Esophagus muscularis mucosa (tissue), 4 donors: ENCODE data around the gene ERBIN. TPM values are rescaled to one million over a fixed set of nuclear protein-coding genes. Genes with fewer than 3 reads are reported as not detected.
"Not testable (repeated sequence)": the region's sequence is repeated elsewhere in the genome, so short reads cannot be mapped to it uniquely, and the experiment has no call there.

ENCODE experiments used
- DNase-seq: peaks from one replicate; pipeline ENCODE4 v3.0.0-alpha.2; 2017; ENCODE audit errors: extremely low spot score
- H3K27ac ChIP-seq, 4 donors: fragments of 200-600 bp; sonication (generic); replicated peaks in 1 of 4; 1 replicate in 3 of 4; 2 replicates in 1 of 4; pipeline ENCODE4 v1.5.1; 2016 to 2019; ENCODE audit warnings: mild to moderate bottlenecking in 1 of 4
- H3K27me3 ChIP-seq, 4 donors: fragments of 200-600 bp; sonication (generic); one replicate each; pipeline versions ENCODE4 v1.5.1 to v1.6.0; 2016 to 2019
- H3K36me3 ChIP-seq, 4 donors: fragments of 200-600 bp; sonication (generic); one replicate each; pipeline ENCODE4 v1.5.1; 2016 to 2019
- H3K4me1 ChIP-seq, 4 donors: fragments of 200-600 bp; sonication (generic); one replicate each; pipeline ENCODE4 v1.5.1; 2016 to 2019
- H3K4me3 ChIP-seq, 4 donors: fragments of 200-600 bp; sonication (generic); 1 replicate in 2 of 4; 2 replicates in 2 of 4; pipeline ENCODE4 v1.5.1; 2016 to 2019; ENCODE audit warnings: mild to moderate bottlenecking in 4 of 4, moderate library complexity in 1 of 4
- H3K9me3 ChIP-seq, 4 donors: fragments of 200-600 bp; sonication (generic); 1 replicate in 3 of 4; 2 replicates in 1 of 4; pipeline ENCODE4 v1.5.1; 2016 to 2019
- EP300 ChIP-seq: sonication (generic); formaldehyde crosslinking; IDR thresholded peaks from one replicate; pipeline ENCODE4 v1.6.1; 2017; ENCODE audit warnings: antibody characterized with exemption
- POLR2A ChIP-seq: fragments of 450-650 bp; IDR thresholded peaks from one replicate; pipeline ENCODE4 v1.6.1; 2017; ENCODE audit warnings: antibody characterized with exemption, moderate library complexity, mild to moderate bottlenecking, low read depth
- POLR2AphosphoS5 ChIP-seq, 2 donors: sonication (generic); formaldehyde crosslinking; IDR thresholded peaks; one replicate each; pipeline ENCODE4 v1.6.1; 2017; ENCODE audit warnings: antibody characterized with exemption in 2 of 2
- WGBS: methylation state at CpG from one replicate; pipeline ENCODE4 v1.1.5; 2018; 5-methylcytosine and 5-hydroxymethylcytosine counted together
- intact Hi-C: fragments of 100-400 bp; cut with DNase I; formaldehyde crosslinking; loops from one replicate; pipeline ENCODE4 v1.15.1; 2023
- total RNA-seq, 4 donors: library from RNA; depleted of rRNA; stranded (reverse); fragments of >200 nt; gene quantifications; one replicate each; pipeline versions ENCODE4 v1.1.0 to v1.2.1, GENCODE V29; 2016
- TF ChIP-seq, protein P1 (sequence below), 3 experiments: fragments of 200-600 bp in 2 of 3; fragments of 450-650 bp in 1 of 3; sonication (generic) in 2 of 3; IDR thresholded peaks; one replicate each; pipeline ENCODE4 v1.5.1; 2017 to 2019; ENCODE audit warnings: antibody characterized with exemption in 3 of 3, mild to moderate bottlenecking in 2 of 3, moderate library complexity in 1 of 3

ERBIN gene
- total RNA-seq, 4 donors from 2014 or later: 46.9 to 67.7 (median 55.2) TPM

DNA sequence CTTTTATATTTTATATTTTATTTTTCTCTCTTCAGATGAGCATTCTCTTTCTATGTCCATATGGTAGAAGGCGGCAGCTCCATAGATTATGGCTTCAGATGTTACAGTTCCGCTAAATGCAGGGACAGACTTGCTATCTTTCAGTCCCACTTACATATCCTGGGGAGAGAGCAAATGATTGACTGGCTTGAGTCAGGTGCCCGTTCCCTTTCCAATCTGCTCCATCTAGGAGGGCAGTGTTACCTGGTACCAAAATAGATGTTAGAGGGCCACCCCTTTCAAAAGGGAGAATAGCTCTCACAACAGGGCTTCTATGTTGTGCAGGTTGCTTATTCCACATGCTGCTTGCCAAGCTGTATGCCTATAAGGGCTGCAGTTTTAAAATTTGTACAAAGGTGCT lies 45.3 kb downstream of the ERBIN start:
- Histone ChIP-seq H3K27ac (no peak overlapping the region), H3K4me1 (peaks cover 33 to 57% (median 39%) of the 10 kb centered on the region in 4 donors), H3K9me3 (no peaks in the 10 kb centered on the region), H3K4me3 (no peak overlapping the region), H3K36me3 (no peaks in the 10 kb centered on the region), H3K27me3 (no peaks in the 10 kb centered on the region)
- intact Hi-C loops: no loop called here
- TF ChIP-seq, protein P1, sequence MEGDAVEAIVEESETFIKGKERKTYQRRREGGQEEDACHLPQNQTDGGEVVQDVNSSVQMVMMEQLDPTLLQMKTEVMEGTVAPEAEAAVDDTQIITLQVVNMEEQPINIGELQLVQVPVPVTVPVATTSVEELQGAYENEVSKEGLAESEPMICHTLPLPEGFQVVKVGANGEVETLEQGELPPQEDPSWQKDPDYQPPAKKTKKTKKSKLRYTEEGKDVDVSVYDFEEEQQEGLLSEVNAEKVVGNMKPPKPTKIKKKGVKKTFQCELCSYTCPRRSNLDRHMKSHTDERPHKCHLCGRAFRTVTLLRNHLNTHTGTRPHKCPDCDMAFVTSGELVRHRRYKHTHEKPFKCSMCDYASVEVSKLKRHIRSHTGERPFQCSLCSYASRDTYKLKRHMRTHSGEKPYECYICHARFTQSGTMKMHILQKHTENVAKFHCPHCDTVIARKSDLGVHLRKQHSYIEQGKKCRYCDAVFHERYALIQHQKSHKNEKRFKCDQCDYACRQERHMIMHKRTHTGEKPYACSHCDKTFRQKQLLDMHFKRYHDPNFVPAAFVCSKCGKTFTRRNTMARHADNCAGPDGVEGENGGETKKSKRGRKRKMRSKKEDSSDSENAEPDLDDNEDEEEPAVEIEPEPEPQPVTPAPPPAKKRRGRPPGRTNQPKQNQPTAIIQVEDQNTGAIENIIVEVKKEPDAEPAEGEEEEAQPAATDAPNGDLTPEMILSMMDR (IDR thresholded peaks at IDR 0.05): no peak
- TF ChIP-seq POLR2AphosphoS5 (IDR thresholded peaks at IDR 0.05) (no peak), EP300 (no peak), POLR2A (no peak)
- WGBS: 96% methylated on average over 3 of the region's 3 CpGs
- no peak for DNase-seq

DNA sequence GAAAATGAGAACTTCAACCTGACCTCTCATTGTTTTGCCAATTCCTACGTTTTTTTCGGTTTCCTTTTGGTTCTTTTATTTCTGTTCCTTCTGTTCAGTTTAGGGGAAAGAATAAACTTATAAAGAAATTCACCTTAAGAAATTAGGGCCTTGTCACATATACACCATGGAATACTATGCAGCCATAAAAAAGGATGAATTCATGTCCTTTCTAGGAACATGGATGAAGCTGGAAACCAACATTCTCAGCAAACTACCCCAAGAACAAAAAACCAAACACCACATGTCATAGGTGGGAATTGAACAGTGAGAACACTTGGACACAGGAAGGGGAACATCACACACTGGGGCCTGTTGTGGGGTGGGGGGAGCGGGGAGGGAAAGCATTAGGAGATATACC lies 46.5 kb downstream of the ERBIN start:
- H3K9me3 ChIP-seq, H3K27ac ChIP-seq, H3K36me3 ChIP-seq, DNase-seq, intact Hi-C loops, H3K4me3 ChIP-seq, H3K27me3 ChIP-seq: not testable (repeated sequence)
- WGBS: 95% methylated on average over 3 of the region's 3 CpGs
- H3K4me1 ChIP-seq: peaks cover 20 to 46% (median 27%) of the 10 kb centered on the region in 4 donors

DNA sequence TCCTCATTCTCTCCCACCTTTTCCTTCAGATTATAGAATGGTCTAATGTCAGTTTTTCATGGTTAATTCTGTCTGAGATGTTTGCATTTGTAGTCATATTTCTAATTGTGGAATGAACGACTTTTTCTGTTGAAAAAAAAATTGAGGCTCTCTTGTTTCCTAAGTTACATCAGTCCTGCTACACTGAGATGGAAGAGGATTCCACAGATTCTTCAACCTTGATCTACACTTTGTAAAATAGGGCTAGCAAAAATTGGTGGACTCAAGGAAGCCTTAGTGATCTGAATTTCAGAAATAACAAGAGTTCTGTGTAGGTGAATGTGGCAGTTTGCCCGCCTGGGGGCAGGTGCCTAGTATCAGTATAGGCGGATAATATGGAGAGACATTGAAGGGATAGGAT lies 51.9 kb downstream of the ERBIN start:
- H3K27me3 ChIP-seq: no peaks in the 10 kb centered on the region
- 83% methylated on average over 3 of the region's 3 CpGs for WGBS
- TF ChIP-seq, protein P1 (IDR thresholded peaks at IDR 0.05): no peak
- TF ChIP-seq EP300 (no peak), POLR2AphosphoS5 (IDR thresholded peaks at IDR 0.05) (no peak), POLR2A (no peak)
- intact Hi-C loops: no loop called here
- H3K4me1 ChIP-seq: peaks cover 4 to 13% (median 6%) of the 10 kb centered on the region in 4 donors
- no peaks in the 10 kb centered on the region for H3K9me3 ChIP-seq
- no peak for DNase-seq
- no peak overlapping the region for H3K27ac ChIP-seq
- H3K36me3 ChIP-seq: no peaks in the 10 kb centered on the region
- no peak overlapping the region for H3K4me3 ChIP-seq

DNA sequence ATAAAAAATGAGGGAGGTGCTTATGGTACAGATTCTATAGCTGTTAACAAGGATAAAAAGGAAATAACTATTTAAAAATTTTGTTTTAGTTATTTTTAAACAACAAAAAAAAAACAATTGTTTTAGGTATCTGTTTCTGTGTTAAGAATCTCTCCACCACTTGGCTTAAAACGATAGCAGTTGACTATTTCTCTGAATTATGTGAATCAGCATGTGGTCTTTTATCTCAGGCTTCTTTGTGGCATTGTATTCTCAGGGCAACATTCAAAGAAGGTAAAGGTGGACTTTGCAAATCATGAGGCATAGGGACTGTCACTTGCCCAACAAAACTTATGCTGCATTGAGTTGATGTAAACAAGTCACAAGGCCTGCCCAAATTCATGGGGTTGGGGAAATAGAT lies 55.2 kb downstream of the ERBIN start:
- Histone ChIP-seq H3K9me3 (no peaks in the 10 kb centered on the region), H3K27me3 (no peaks in the 10 kb centered on the region), H3K27ac (no peak overlapping the region), H3K4me3 (no peak overlapping the region), H3K36me3 (no peaks in the 10 kb centered on the region), H3K4me1 (peaks cover 11 to 28% (median 16%) of the 10 kb centered on the region in 4 donors)
- no peak for TF ChIP-seq POLR2AphosphoS5 (IDR thresholded peaks at IDR 0.05)
- TF ChIP-seq, protein P1 (IDR thresholded peaks at IDR 0.05): no peak
- no peak for TF ChIP-seq EP300
- no peak for TF ChIP-seq POLR2A
- no peak for DNase-seq
- 81% methylated on average over 1 of the region's 1 CpG for whole genome bisulfite sequencing
- intact Hi-C loops: no loop called here

DNA sequence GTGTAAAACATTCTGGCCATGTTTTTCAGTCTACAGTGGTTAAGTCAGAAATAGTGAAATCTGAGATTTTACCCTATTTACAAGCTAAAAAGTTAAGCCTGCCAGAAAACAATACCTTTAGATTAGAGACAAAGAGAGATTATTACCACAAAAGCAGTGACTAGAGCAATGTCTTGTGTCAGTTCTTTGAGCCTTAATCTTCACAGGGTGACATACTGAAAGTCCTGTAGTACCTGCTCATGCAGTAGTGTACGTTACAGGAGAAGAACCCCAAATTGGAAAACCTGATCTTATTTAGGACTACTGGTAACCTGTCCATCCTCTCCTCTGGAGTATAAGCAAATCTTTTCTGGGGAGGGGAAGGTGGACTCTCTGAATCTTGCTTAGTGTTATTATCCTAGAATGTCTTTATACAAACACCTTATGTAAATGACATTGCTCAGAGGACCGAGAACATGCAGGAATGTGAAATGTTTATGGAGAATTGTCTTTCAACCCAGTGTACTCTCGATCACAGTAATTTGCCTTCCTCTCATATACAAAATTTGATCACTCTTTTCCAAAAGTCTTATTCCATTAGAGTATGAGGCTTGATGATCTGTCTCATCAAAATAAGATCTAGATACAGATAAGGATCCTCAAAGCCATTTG lies 55.7 kb downstream of the ERBIN start:
- no peaks in the 10 kb centered on the region for H3K9me3 ChIP-seq
- intact Hi-C loops: no loop called here
- 68% methylated on average over 3 of the region's 3 CpGs for WGBS

More for the DNA sequence above, 55.7 kb downstream of the ERBIN start:
- H3K4me1 ChIP-seq: peaks cover 12 to 32% (median 22%) of the 10 kb centered on the region in 4 donors
- no peak for DNase-seq
- no peak overlapping the region for H3K27ac ChIP-seq
- no peak overlapping the region for H3K4me3 ChIP-seq
- H3K36me3 ChIP-seq: no peaks in the 10 kb centered on the region
- TF ChIP-seq EP300 (no peak), POLR2A (no peak), POLR2AphosphoS5 (IDR thresholded peaks at IDR 0.05) (no peak)
- TF ChIP-seq, protein P1 (IDR thresholded peaks at IDR 0.05): no peak
- H3K27me3 ChIP-seq: no peaks in the 10 kb centered on the region
